ENCODE measurements around the gene SLC16A9. TPM values are rescaled to one million over a fixed set of nuclear protein-coding genes. Genes with fewer than 3 reads are reported as not detected.
A peak's percentile ranks its signal among the peaks of the same experiment; 100 is the strongest.

SLC16A9 gene, protein sequence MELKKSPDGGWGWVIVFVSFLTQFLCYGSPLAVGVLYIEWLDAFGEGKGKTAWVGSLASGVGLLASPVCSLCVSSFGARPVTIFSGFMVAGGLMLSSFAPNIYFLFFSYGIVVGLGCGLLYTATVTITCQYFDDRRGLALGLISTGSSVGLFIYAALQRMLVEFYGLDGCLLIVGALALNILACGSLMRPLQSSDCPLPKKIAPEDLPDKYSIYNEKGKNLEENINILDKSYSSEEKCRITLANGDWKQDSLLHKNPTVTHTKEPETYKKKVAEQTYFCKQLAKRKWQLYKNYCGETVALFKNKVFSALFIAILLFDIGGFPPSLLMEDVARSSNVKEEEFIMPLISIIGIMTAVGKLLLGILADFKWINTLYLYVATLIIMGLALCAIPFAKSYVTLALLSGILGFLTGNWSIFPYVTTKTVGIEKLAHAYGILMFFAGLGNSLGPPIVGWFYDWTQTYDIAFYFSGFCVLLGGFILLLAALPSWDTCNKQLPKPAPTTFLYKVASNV
- total RNA-seq (2021; fragmentation: NEBNext Ultra II Directional; extraction: Animal tissue kit (Norgen Biotek cat#: 25700)), result not detected
- long read RNA-seq, result 0 reads

GRCh38 chr10:59709395-59710125 lies at the start of gene SLC16A9:
Gene SLC16A9 (minus strand): TSS chr10:59709850. CDS start chr10:59684291, 25,559 bp downstream.
- Mint-ChIP-seq H3K4me3 (no peak within 1 kb of the TSS), H3K27me3 (ENCODE audit: insufficient read depth) (peaks cover 8% of the 10 kb centered on the region), H3K36me3 (ENCODE audit: low read depth) (no peaks in the 10 kb centered on the region), H3K9me3 (no peaks in the 10 kb centered on the region), H3K4me1 (ENCODE audit: low read depth) (no peaks in the 10 kb centered on the region), H3K27ac (no peak within 1 kb of the TSS)
- 0 out of 2 replicates have a peak, but pooled peaks have one; percentile 15 for TF ChIP-seq CTCF (IDR thresholded peaks at IDR 0.05)
- no peak for DNase-seq

- H3K4me3 Mint-ChIP-seq, result no peak overlapping the region
- H3K4me1 Mint-ChIP-seq (ENCODE audit: low read depth), result 0 out of 2 replicates have a peak, but pooled peaks cover 8% of the 10 kb centered on the region
- DNase-seq, result peak; percentile 0
- peaks cover 4% of the 10 kb centered on the region; the same call in 1 of the 2 replicates for H3K9me3 Mint-ChIP-seq
- no peak overlapping the region for H3K27ac Mint-ChIP-seq
- no peaks in the 10 kb centered on the region for H3K36me3 Mint-ChIP-seq (ENCODE audit: low read depth)
- no peak for TF ChIP-seq CTCF (IDR thresholded peaks at IDR 0.05)
- H3K27me3 Mint-ChIP-seq (ENCODE audit: insufficient read depth), result no peaks in the 10 kb centered on the region; the same call in 1 of the 2 replicates
Measured at GRCh38 chr10:59757966-59758365, 48.3 kb upstream of the SLC16A9 start.

DNA sequence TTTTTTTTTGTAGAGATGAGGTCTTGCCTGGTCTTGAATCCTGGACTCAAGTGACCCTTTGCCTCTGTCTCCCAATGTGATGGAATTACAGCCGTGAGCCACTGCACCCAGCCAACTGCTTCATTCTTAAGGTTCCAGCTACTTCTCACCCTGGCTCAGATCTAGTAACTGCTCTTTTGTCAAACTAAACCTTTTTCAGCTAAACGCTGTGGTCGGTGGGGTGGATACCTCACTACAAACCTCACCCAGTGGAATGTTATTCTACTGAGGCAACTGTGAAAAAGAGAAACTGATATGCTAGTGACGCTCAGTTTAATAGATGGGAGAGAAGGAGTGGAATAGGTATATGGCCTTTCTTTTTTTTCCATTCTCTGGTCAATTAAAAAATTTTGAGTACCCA lies 45.3 kb upstream of the SLC16A9 start:
- Mint-ChIP-seq H3K27me3 (ENCODE audit: insufficient read depth) (0 out of 2 replicates have a peak, but pooled peaks cover 2% of the 10 kb centered on the region), H3K27ac (no peak overlapping the region), H3K4me1 (ENCODE audit: low read depth) (0 out of 2 replicates have a peak, but pooled peaks cover 8% of the 10 kb centered on the region), H3K4me3 (no peak overlapping the region), H3K36me3 (ENCODE audit: low read depth) (no peaks in the 10 kb centered on the region), H3K9me3 (no peaks in the 10 kb centered on the region; the same call in 1 of the 2 replicates)
- TF ChIP-seq CTCF (IDR thresholded peaks at IDR 0.05), result no peak
- no peak for DNase-seq

DNA sequence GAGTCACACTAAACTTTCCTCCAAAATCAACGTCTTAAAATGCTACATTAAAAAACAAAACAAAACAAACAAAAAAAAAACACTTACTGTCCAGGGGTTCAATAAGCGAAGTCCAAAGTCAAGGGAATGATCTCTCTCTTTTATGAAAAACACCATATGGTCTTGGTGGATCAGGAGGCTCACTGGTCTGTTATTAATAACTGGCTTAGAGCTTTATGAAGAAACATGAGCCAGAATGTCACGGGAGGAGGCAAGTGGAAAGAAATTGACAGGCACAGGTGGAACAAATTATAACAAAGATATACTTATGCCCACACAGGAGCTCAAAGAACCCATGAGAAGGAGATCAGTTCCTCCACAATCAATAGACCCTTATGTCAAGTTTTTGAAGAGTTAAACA lies 43.6 kb upstream of the SLC16A9 start, which contains the start of gene MRLN:
TSS of gene MRLN (minus strand) at position 189 of the 400 bp plus-strand sequence.
- Mint-ChIP-seq H3K9me3 (no peaks in the 10 kb centered on the region; the same call in 1 of the 2 replicates), H3K4me3 (no peak within 1 kb of the TSS), H3K27me3 (ENCODE audit: insufficient read depth) (peaks cover 2% of the 10 kb centered on the region; the same call in 1 of the 2 replicates), H3K36me3 (ENCODE audit: low read depth) (no peaks in the 10 kb centered on the region), H3K27ac (no peak within 1 kb of the TSS), H3K4me1 (ENCODE audit: low read depth) (0 out of 2 replicates have a peak, but pooled peaks cover 8% of the 10 kb centered on the region)
- TF ChIP-seq CTCF (IDR thresholded peaks at IDR 0.05), result no peak
- no peak for DNase-seq

DNA sequence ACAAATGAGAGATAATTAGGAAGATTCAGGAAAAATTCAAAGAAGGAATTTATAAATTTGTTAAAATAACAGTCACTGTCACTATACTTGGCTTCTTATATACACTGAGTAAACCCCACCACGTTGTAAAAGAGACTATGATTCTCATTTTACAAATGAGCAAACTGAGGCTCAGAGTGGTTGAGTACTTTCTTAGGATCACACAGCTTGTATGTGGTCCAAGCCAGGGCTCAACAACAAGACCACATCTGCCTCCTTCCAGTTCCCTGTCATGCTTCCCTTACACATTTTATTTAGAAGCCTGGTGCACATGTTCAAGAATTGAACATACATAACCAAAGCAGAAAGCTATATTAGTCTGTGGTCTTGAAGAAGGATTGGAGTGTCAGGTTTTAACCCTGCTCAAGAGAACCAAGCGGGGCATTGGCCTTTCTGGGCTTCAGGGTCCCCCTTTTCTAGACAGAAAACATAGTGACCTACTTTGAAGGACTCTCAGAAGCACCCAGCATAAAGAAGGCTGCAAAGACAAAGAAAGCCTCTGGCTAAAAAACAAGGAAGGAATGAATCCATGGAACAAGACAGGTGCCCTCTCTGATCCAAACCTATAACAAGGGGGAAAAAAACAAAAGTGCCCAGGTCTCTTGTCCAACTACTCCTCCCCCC lies 42.8 kb upstream of the SLC16A9 start:
- Mint-ChIP-seq H3K27me3 (ENCODE audit: insufficient read depth) (peaks cover 2% of the 10 kb centered on the region; the same call in 1 of the 2 replicates), H3K36me3 (ENCODE audit: low read depth) (no peaks in the 10 kb centered on the region), H3K9me3 (no peaks in the 10 kb centered on the region; the same call in 1 of the 2 replicates), H3K4me1 (ENCODE audit: low read depth) (0 out of 2 replicates have a peak, but pooled peaks cover 2% of the 10 kb centered on the region), H3K4me3 (no peak overlapping the region), H3K27ac (no peak overlapping the region)
- DNase-seq, result no peak
- TF ChIP-seq CTCF (IDR thresholded peaks at IDR 0.05), result no peak
